Subcutaneous abdominal adipose tissue (tissue), 5 donors: ENCODE results near the gene PLTP.
A peak's percentile ranks its signal among the peaks of the same experiment; 100 is the strongest.
"Not testable (repeated sequence)": the region's sequence is repeated elsewhere in the genome, so short reads cannot be mapped to it uniquely, and the experiment has no call there.

Experiments used
- H3K27ac ChIP-seq: one replicate; pipeline ENCODE4 v1.7.0; 2013; ENCODE audit warnings: low read depth, mild to moderate bottlenecking, inconsistent platforms, low read length, moderate library complexity
- H3K27me3 ChIP-seq, 5 donors: one replicate each; pipeline ENCODE4 v1.7.0; 2013; ENCODE audit warnings: low read length in 5 of 5, inconsistent platforms in 1 of 5; ENCODE audit not compliant: control insufficient read depth in 5 of 5, insufficient read depth in 4 of 5
- H3K36me3 ChIP-seq, 5 donors: one replicate each; pipeline ENCODE4 v1.7.0; 2013; ENCODE audit warnings: low read length in 5 of 5; ENCODE audit not compliant: control insufficient read depth in 5 of 5, insufficient read depth in 5 of 5
- H3K4me1 ChIP-seq, 5 donors: one replicate each; pipeline ENCODE4 v1.7.0; 2013; ENCODE audit warnings: low read length in 5 of 5, mild to moderate bottlenecking in 3 of 5, moderate library complexity in 1 of 5; ENCODE audit not compliant: control insufficient read depth in 5 of 5, insufficient read depth in 5 of 5
- H3K4me3 ChIP-seq, 5 donors: one replicate each; pipeline ENCODE4 v1.7.0; 2013; ENCODE audit warnings: low read length in 5 of 5, low read depth in 1 of 5
- H3K9ac ChIP-seq, 5 donors: one replicate each; pipeline ENCODE4 v1.7.0; 2013; ENCODE audit warnings: low read length in 5 of 5, mild to moderate bottlenecking in 4 of 5, moderate library complexity in 3 of 5
- H3K9me3 ChIP-seq, 5 donors: one replicate each; pipeline ENCODE4 v1.7.0; 2013; ENCODE audit warnings: low read length in 5 of 5; ENCODE audit not compliant: control insufficient read depth in 5 of 5
- donor health status: healthy.
- donor health status: healthy.
- donor health status: healthy.
- donor health status: healthy.
- donor health status: healthy.

The PLTP gene

GRCh38 chr20:45909336-45909808 lies 2.6 kb downstream of the PLTP start:
- H3K9ac ChIP-seq = no peak overlapping the region
- peak overlapping the region; percentile 5 for H3K27ac ChIP-seq
- H3K27me3 ChIP-seq = no peaks in the 10 kb centered on the region
- peaks cover 0 to 38% (median 33%) of the 10 kb centered on the region in 5 donors for H3K4me1 ChIP-seq
- H3K4me3 ChIP-seq = peak overlapping the region in 1 of 5 donors; percentile 19
- peaks cover 0 to 35% (median 23%) of the 10 kb centered on the region in 5 donors for H3K36me3 ChIP-seq
- no peaks in the 10 kb centered on the region for H3K9me3 ChIP-seq

GRCh38 chr20:45908084-45908483 lies 3.9 kb downstream of the PLTP start:
- H3K4me3 ChIP-seq = no peak overlapping the region
- peaks cover 0 to 43% (median 26%) of the 10 kb centered on the region in 5 donors for H3K36me3 ChIP-seq
- H3K27me3 ChIP-seq = no peaks in the 10 kb centered on the region
- H3K4me1 ChIP-seq = peaks cover 0 to 34% (median 33%) of the 10 kb centered on the region in 5 donors
- no peak overlapping the region for H3K27ac ChIP-seq
- no peak overlapping the region for H3K9ac ChIP-seq
- no peaks in the 10 kb centered on the region for H3K9me3 ChIP-seq

- Histone ChIP-seq H3K4me3 (no peak overlapping the region), H3K27ac (no peak overlapping the region), H3K27me3 (no peaks in the 10 kb centered on the region), H3K9me3 (no peaks in the 10 kb centered on the region), H3K9ac (no peak overlapping the region), H3K4me1 (peaks cover 0 to 31% (median 31%) of the 10 kb centered on the region in 5 donors), H3K36me3 (peaks cover 0 to 48% (median 31%) of the 10 kb centered on the region in 5 donors)
Observed at GRCh38 chr20:45907219-45907948, 4.6 kb downstream of the PLTP start.

- peaks cover 4 to 64% (median 41%) of the 10 kb centered on the region in 5 donors for H3K36me3 ChIP-seq
- no peaks in the 10 kb centered on the region for H3K27me3 ChIP-seq
Observed at GRCh38 chr20:45905505-45906079, 6.4 kb downstream of the PLTP start.

GRCh38 chr20:45904583-45905504 lies 7.1 kb downstream of the PLTP start:
- H3K27ac ChIP-seq = no peak overlapping the region
- H3K4me1 ChIP-seq = peaks cover 0 to 8% (median 7%) of the 10 kb centered on the region in 5 donors
- H3K36me3 ChIP-seq = peaks cover 4 to 71% (median 43%) of the 10 kb centered on the region in 5 donors
- H3K9me3 ChIP-seq = no peaks in the 10 kb centered on the region
- H3K9ac ChIP-seq = peak overlapping the region in 1 of 5 donors; percentile 22
- no peak overlapping the region for H3K4me3 ChIP-seq
- H3K27me3 ChIP-seq = no peaks in the 10 kb centered on the region

More at GRCh38 chr20:45905505-45906079, 6.4 kb downstream of the PLTP start:
- H3K27ac ChIP-seq = no peak overlapping the region
- H3K9me3 ChIP-seq = no peaks in the 10 kb centered on the region
- H3K9ac ChIP-seq = no peak overlapping the region
- H3K4me3 ChIP-seq = no peak overlapping the region
- H3K4me1 ChIP-seq = peaks cover 0 to 16% (median 14%) of the 10 kb centered on the region in 5 donors

- H3K27me3 ChIP-seq = no peaks in the 10 kb centered on the region
- no peaks in the 10 kb centered on the region for H3K4me1 ChIP-seq
- H3K9ac ChIP-seq = no peak overlapping the region
- H3K4me3 ChIP-seq = no peak overlapping the region
- H3K27ac ChIP-seq = no peak overlapping the region
- H3K9me3 ChIP-seq = no peaks in the 10 kb centered on the region
- H3K36me3 ChIP-seq = peaks cover 4 to 84% (median 62%) of the 10 kb centered on the region in 5 donors
Observed at GRCh38 chr20:45902199-45902701, 9.7 kb downstream of the PLTP start.

GRCh38 chr20:45901332-45901731 lies 10.6 kb downstream of the PLTP start:
- H3K4me3 ChIP-seq, H3K4me1 ChIP-seq, H3K27ac ChIP-seq, H3K9me3 ChIP-seq, H3K27me3 ChIP-seq, H3K9ac ChIP-seq: not testable (repeated sequence)
- peaks cover 4 to 89% (median 70%) of the 10 kb centered on the region in 5 donors for H3K36me3 ChIP-seq

- Histone ChIP-seq H3K27me3 (no peaks in the 10 kb centered on the region), H3K9ac (no peak overlapping the region), H3K4me1 (no peaks in the 10 kb centered on the region), H3K36me3 (peaks cover 4 to 90% (median 67%) of the 10 kb centered on the region in 5 donors), H3K9me3 (no peaks in the 10 kb centered on the region), H3K4me3 (no peak overlapping the region), H3K27ac (no peak overlapping the region)
Observed at GRCh38 chr20:45899046-45899835, 12.7 kb downstream of the PLTP start.

- Histone ChIP-seq H3K4me3 (no peak overlapping the region), H3K4me1 (peaks cover 0 to 3% (median 0%) of the 10 kb centered on the region in 5 donors), H3K9ac (no peak overlapping the region), H3K27me3 (no peaks in the 10 kb centered on the region), H3K27ac (no peak overlapping the region), H3K36me3 (peaks cover 9 to 93% (median 72%) of the 10 kb centered on the region in 5 donors), H3K9me3 (no peaks in the 10 kb centered on the region)
Observed at GRCh38 chr20:45898285-45898684, 13.7 kb downstream of the PLTP start.
